ENCODE data around the gene SLC16A13.
A peak's percentile ranks its signal among the peaks of the same experiment; 100 is the strongest.
"Not testable (repeated sequence)": the region's sequence is repeated elsewhere in the genome, so short reads cannot be mapped to it uniquely, and the experiment has no call there.

SLC16A13 gene

DNA sequence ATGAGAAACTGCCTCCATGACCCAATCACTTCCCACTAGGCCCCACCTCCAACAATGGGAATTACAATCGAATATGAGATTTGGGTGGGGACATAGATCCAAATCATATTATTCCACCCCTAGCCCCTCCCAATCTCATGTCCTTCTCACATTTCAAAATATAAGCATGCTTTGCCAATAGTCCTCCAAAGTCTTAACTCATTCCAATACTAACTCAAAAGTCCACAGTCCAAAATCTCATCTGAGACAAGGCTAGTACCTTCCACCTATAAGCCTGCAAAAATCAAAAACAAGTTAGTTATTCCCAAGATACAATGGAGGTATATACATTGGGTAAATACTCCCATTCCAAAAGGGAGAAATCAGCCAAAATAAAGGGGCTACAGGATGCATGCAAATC lies 31.4 kb downstream of the SLC16A13 start:
- DNase-seq, result no peak

DNA sequence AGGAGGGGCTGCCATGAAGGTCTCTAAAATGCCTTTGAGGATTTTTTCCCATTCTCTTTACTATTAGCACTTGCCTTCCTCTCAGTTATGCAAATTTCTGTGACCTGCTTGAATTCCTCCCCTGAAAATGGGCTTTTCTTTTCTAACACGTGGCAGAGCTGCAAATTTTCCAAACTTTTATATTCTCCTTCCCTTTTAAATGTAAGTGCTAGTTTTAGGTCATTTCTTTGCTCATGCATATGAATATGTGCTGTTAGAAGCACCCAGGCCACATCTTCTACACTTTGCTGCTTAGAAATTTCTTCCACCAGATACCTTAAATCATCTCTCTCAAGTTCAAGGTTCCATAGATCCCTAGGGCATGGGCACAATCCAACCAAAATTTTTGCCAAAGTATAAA lies 32.5 kb downstream of the SLC16A13 start:
- no peak for DNase-seq

DNA sequence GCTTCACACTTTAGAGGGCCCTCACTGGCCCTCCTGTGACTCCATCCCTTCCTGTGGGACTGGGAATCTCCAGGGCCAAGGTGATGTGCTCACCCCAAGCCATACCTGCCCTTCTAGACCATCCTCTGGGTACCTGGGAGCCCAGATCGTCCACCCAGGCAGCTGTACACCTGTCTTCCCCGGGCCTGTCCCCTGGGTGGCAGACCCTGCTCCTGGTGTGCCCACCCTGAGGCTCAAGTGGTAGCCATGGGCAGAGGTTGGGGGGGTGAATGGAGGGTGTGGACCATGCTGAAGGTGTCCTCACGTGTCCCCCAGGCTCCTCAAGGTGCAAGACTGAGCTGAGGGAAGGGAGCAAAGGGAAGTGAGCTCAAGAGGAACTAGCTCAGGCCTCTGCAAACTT lies 34.9 kb downstream of the SLC16A13 start:
- no peak for DNase-seq

DNA sequence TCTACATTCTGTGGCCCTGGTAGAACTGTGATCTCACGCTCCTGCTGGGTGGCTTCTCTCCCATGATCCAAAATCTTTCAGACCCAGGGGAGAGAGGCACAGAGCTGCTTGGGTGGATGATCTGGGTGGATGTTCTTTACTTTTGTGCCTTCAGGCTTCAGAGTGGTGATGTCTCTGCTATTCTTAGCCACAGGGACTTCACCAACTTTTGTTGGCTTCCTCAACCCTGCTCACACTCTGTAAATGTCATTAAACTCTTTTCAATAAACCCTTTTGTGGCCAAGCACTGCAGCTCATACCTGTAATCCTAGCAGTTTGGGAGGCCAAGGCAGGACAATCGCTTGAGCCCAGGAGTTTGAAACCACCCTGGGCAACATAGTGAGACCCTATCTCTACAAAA lies 36.6 kb downstream of the SLC16A13 start:
- no peak for DNase-seq

DNA sequence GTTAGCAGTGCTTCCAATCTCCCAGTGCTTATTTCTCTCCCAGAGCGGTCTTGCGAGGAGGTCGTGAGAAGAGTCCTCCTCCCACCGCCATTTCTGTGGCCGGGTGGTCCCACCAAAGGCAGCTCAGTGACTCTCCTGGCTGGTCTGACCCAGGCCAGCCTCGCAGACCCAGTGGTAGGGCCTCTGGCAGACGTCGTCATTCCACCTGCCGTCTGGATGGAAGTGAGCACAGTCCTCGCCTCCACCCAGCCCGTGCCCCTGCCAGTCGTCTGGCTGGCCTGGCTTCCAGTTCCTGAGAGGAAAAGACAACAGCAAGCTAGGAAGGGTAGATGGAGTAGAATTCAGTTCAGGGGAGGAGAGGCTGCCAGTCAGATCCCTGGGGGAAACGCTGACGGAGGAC lies 39.1 kb downstream of the SLC16A13 start:
- DNase-seq, result no peak

DNA sequence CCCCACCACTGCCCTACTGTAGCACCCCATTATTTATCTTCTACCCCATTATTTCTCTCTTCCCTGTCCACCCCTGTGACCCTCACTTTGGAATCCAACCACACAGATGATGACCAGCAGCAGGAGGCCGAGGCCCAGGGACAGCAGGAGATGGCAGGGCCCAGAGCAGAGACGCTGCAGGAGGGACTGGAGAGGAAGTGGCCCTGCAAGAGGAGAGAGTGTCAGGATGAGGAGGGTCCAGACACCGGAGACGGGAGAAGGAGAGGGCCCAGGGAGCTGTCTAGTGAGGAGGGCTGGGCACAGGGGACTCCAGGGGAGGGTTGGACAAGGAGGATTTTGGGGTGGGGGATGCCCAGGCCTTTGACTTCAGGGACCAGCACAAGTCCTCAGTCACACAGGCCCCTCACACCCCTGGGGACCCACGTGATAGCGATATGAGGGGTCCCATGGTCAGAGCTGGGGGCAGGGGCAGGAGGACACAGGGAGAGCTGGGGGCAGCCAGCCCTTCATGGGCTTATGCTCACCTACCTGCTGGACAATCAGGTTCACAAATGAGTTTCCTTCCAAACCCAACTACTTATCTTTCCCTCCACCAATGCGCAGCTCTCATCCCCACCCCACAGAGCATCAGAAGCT lies 42.2 kb downstream of the SLC16A13 start:
- DNase-seq, result no peak

DNA sequence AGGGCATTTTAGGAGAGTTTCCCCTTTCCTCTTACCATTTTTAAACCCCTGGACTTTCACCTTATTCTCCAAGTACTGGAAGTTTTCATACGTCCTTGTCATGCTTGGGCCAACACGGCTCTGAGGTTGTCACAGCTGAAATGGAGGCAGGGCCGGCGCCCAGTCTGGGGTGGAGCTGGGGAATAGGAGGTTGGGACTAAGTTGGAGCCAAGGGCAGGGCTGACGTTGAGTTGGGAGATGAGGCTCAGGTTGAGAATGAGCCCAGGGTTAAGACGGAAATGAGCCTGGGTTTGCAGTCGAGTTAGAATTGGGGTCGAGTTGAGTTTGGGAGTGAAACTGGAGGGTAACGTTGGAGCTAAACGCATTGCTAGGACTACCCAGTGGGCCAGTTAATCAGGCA lies 42.9 kb downstream of the SLC16A13 start:
- DNase-seq, result no peak

DNA sequence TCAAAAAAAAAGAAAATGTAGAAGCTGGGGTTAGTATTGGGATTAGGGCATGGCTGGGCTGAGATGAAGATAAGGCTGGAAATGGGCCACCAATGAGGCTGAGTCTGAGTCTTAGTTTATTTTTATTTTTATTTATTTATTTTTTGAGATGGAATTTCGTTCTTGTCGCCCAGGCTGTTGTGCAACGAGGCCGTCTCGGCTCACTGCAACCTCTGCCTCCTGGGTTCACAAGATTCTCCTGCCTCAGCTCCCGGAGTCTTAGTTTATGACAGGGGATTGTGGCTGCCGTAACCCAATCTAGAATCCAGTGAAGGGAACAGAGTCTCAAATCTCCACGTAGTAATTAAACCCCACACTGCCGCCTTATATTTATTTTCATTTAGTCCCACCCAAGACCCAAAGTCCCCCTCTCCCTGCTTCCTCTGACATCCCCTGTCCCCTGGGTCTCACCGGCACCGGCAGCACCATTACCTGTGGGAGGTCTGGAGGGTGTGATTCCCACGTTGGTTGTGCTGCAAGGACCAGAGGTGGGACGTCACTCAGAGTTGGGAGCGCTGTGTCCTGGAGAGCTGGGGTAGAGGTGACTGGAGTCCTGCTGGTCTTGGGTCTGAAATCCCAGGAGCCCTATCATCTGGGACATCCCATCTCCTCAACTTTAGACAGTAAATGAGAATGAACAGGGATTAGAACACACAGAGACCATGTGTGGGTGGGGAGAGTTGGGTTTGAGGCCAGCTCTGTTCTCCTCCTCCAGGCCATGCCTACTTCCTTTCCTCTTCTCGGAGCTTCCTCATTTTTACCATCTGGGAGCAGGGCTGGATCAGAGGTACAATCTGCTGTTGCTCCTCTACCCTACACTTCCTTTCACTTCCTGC lies 44.0 kb downstream of the SLC16A13 start, which contains the start of gene CLEC10A:
Gene CLEC10A, minus strand, starts transcription at position 671 of the 875 bp plus-strand sequence. CDS start 1,439 bp downstream, outside the sequence.
- DNase-seq, result no peak

DNA sequence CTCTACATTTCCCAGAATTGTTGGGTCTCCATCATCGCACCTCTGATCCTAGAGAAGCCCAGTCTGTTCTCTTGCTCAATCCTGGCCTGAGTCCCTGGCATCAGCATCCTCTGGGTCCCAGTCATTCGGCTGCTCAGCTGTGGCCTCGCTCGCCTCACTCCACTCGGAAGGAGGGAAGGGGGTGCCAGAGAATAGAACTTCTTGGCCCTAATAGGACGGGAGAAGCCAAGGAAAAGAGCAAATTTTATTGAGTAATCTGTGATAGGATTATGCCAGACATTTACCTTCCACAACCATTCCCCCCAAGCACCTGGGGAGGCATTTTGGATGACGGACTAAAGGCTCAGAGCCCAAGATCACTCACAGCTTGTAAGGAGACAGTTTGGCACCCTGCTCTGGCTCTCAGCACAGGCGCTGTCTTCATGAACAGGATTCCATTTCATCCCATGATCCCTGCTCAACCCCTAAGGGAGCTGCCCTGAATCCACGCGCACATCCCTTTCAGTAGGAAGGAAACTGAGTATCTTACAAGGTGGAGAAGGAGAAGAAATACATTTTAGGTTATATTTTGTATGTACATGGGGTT lies 44.7 kb downstream of the SLC16A13 start:
- peak in 1 of 14 donors; percentile 27 for DNase-seq

DNA sequence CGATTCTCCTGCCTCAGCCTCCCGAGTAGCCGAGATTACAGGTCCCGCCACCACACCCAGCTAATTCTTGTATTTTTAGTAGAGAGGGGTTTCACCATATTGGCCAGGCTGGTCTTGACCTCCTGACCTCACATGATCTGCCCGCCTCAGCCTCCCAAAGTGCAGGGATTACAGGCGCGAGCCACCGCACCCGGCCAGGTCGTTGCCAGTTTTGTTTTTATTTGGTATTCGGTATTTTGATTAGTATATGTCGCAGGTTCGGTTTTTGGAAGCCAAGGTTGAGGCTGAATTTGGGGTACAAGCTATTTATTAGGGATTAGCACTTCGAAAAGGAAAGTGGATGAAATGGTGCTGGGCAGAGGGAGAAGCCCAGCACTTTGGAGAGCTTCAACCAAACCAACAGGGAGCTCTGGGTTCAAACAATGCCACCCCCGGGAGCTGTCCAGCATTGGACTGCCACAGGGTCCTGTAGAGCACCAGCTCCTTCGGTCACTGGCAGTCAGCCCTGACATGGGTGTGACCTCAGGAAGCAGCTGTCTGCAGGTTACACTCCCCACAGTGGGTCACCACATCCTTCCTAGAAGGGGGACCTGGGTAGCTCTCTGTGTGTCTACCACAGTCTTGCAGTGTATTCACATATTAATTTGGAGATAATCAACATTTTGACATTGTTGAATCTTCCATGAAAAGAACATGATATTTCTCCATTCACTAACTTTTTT lies 45.7 kb downstream of the SLC16A13 start:
- DNase-seq, result no peak

DNA sequence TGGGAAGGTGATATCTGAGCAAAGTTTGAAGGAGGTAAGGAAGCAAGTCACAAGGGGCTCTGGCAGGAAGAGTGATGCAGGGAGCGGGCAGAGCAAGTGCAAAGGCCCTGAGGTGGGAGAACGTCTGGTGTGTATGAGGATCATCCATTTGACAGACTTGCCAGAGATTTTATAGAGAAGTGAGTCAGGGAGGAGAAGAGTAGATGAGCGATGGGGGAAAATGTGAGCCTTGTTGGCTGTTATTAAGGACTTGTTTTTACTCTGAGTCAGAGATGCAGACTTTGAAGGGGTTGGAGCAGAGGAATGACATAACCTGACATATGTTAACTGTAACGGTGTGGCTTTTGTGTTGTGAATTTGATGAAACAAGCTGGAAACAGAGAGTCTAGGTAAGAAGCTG lies 47.8 kb downstream of the SLC16A13 start:
- no peak for DNase-seq

DNA sequence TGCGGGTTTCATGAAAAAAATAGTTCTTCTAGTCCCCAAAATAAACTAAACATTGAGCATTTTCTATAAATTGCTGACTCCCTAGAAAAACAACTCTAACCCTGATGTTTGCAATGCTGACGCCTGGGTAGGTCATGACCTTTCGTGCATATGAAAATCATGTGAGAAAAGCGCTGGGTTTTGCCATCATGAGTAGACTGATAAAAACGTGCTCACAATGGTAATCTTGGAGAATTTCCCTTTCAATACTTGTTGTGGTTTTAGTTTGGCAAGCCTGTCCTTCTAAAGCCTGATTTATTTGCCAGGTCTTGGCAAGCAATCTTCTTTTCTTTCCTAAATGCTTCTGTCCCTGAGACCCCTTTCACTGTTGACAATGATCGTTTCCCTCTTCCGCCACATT lies 48.3 kb downstream of the SLC16A13 start:
- DNase-seq, result no peak

DNA sequence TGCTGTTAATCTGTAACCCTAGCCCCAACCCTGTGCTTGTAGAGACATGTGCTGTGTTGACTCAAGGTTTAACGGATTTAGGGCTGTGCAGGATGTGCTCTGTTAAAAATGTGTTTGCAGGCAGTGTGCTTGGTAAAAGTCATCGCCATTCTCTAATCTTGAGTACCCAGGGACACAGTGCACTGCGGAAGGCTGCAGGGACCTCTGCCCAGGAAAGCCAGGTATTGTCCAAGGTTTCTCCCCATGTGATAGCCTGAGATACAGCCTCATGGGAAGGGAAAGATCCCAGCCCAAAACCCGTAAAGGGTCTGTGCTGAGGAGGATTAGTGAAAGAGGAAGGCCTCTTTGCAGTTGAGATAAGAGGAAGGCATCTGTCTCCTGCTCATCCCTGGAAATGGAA lies 52.6 kb downstream of the SLC16A13 start:
- not testable (repeated sequence) for DNase-seq

DNA sequence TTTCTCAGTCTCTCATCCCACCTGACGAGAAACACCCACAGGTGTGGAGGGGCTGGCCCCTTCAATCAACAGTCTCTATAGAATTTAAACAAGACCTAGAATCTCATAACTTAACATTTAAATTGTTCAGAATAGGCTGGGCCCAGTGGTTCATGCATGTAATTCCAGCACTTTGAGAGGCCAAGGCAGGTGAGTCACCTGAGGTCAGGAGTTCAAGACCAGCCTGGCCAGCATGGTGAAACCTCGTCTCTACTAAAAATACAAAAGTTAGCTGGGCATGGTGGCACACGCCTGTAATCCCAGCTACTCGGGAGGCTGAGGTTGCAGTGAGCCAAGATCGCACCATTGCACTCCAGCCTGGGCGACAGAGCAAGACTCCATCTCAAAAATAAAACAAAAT lies 53.8 kb downstream of the SLC16A13 start:
- DNase-seq, result not testable (repeated sequence)
